ENCODE data around the gene MYO9B. TPM values are rescaled to one million over a fixed set of nuclear protein-coding genes. Genes with fewer than 3 reads are reported as not detected.

Gene MYO9B
- total RNA-seq, 1 experiment from 2014 or later, result 58.6 TPM

- no peak for DNase-seq
- Mint-ChIP-seq H3K9me3 (peaks cover 8 to 15% of the 10 kb centered on the region in 2 experiments), H3K4me3 (no peak overlapping the region), H3K36me3 (ENCODE audit: insufficient read depth in 1 of 3, low read depth in 3 of 3) (peaks cover 25 to 34% (median 29%) of the 10 kb centered on the region in 3 experiments), H3K4me1 (peaks cover 6 to 7% of the 10 kb centered on the region in 2 experiments; a peak in 3 of 4 replicates), H3K27ac (no peak overlapping the region), H3K27me3 (ENCODE audit: low read depth) (no peaks in the 10 kb centered on the region)
- H2BK15ac ChIP-seq (ENCODE audit: low read depth, low read length), result no peak overlapping the region
- H3K9ac ChIP-seq (ENCODE audit: extremely low read depth, insufficient read length, low read length), result no peak overlapping the region
- no peak overlapping the region for H3K14ac ChIP-seq (ENCODE audit: insufficient read depth, low read length)
- H4K20me1 ChIP-seq (ENCODE audit: control insufficient read depth, insufficient read depth, insufficient read length), result no peaks in the 10 kb centered on the region
- no peak overlapping the region for H2AK5ac ChIP-seq (ENCODE audit: insufficient read length, low read length)
- no peaks in the 10 kb centered on the region; the same call in 1 of the 2 replicates for H3K79me2 ChIP-seq (ENCODE audit: insufficient read depth, low read length)
- H3K79me1 ChIP-seq (ENCODE audit: insufficient read depth, low read depth, low read length, poor library complexity, severe bottlenecking), result peaks cover 2% of the 10 kb centered on the region
- H3K4ac ChIP-seq (ENCODE audit: low read depth, low read length), result no peak overlapping the region
- H3K27me3 ChIP-seq (ENCODE audit: insufficient read depth, low read length), result no peaks in the 10 kb centered on the region
- no peak overlapping the region for H3K23ac ChIP-seq (ENCODE audit: insufficient read length, low read depth, low read length)
- H3T11ph ChIP-seq (ENCODE audit: low read length), result no peak overlapping the region
- no peak overlapping the region for H2BK20ac ChIP-seq (ENCODE audit: low read depth, low read length, poor library complexity, severe bottlenecking)
- no peak for TF ChIP-seq CTCF (conservative IDR thresholded peaks at IDR 0.05)
- H2BK5ac ChIP-seq (ENCODE audit: insufficient read length, low read length), result no peak overlapping the region
- H3K4me1 ChIP-seq (ENCODE audit: insufficient read depth, low read length), result no peaks in the 10 kb centered on the region
- H3K56ac ChIP-seq (ENCODE audit: insufficient read length, low read depth, low read length), result no peak overlapping the region
- H2AFZ ChIP-seq (ENCODE audit: low read length), result no peak overlapping the region
- H3K27ac ChIP-seq (ENCODE audit: insufficient read length, low read depth, low read length), result no peak overlapping the region
- WGBS (ENCODE audit: extremely low coverage, insufficient read length, low lambda C conversion rate), result no CpG with 5 or more reads among the region's 59 CpGs
- no peak overlapping the region for H4K8ac ChIP-seq (replicated peaks; ENCODE audit: insufficient read length, low read depth, low read length)
- H2BK12ac ChIP-seq (ENCODE audit: insufficient read length, low read depth, low read length), result no peak overlapping the region
- H3K4me2 ChIP-seq (ENCODE audit: insufficient read depth, insufficient read length, low read length), result no peak overlapping the region
- H3K18ac ChIP-seq (ENCODE audit: insufficient read length, low read depth, low read length), result no peak overlapping the region
- no peaks in the 10 kb centered on the region for H3K9me3 ChIP-seq (ENCODE audit: control insufficient read depth, low read depth, low read length)
- H4K5ac ChIP-seq (ENCODE audit: insufficient read length, low read depth, low read length), result no peak overlapping the region
- H2BK120ac ChIP-seq (ENCODE audit: low read depth, low read length, poor library complexity, severe bottlenecking), result no peak overlapping the region
- no peaks in the 10 kb centered on the region for H3K23me2 ChIP-seq (ENCODE audit: insufficient read length, low read depth, low read length, poor library complexity, severe bottlenecking)
- no peak overlapping the region for H4K91ac ChIP-seq (ENCODE audit: insufficient read length, low read depth, low read length)
Measured at GRCh38 chr19:17101686-17102628, 26.4 kb downstream of the MYO9B start.
